Uterus (tissue), 4 donors: ENCODE measurements around the gene NFE2L1. TPM values are rescaled to one million over a fixed set of nuclear protein-coding genes. Genes with fewer than 3 reads are reported as not detected.
A peak's percentile ranks its signal among the peaks of the same experiment; 100 is the strongest.

Experiments used
- DNase-seq, 2 donors: peaks; one replicate each; pipeline ENCODE4 v3.0.0-alpha.2; 2019 to 2020
- H3K27ac ChIP-seq, 2 donors: fragments of 200-600 bp; sonication (generic); 1 replicate in 1 of 2; 2 replicates in 1 of 2; pipeline ENCODE4 v1.5.1; 2016 to 2018
- H3K27me3 ChIP-seq, 2 donors: fragments of 200-600 bp; sonication (generic); one replicate each; pipeline ENCODE4 v1.5.1; 2018 to 2019; ENCODE audit warnings: control low read depth in 1 of 2
- H3K36me3 ChIP-seq, 2 donors: fragments of 200-600 bp; sonication (generic); one replicate each; pipeline ENCODE4 v1.5.1; 2019; ENCODE audit warnings: control low read depth in 1 of 2
- H3K4me1 ChIP-seq, 2 donors: fragments of 200-600 bp; sonication (generic); one replicate each; pipeline ENCODE4 v1.5.1; 2018 to 2019; ENCODE audit warnings: control low read depth in 1 of 2
- H3K4me3 ChIP-seq, 2 donors: fragments of 200-600 bp; sonication (generic); 1 replicate in 1 of 2; 2 replicates in 1 of 2; pipeline ENCODE4 v1.5.1; 2018 to 2019; ENCODE audit warnings: mild to moderate bottlenecking in 1 of 2
- H3K9me3 ChIP-seq, 2 donors: fragments of 200-600 bp; sonication (generic); one replicate each; pipeline ENCODE4 v1.5.1; 2019; ENCODE audit warnings: control low read depth in 1 of 2
- CTCF ChIP-seq, 4 experiments: fragments of 200-600 bp in 2 of 4; fragments of 450-650 bp in 2 of 4; sonication (generic) in 2 of 4; IDR thresholded peaks; one replicate each; pipeline ENCODE4 v1.5.1; 2016 to 2019; ENCODE audit warnings: antibody characterized with exemption in 4 of 4, mild to moderate bottlenecking in 2 of 4, moderate library complexity in 1 of 4
- POLR2A ChIP-seq, 2 donors: fragments of 450-650 bp; IDR thresholded peaks; one replicate each; pipeline ENCODE4 v1.6.1; 2016; ENCODE audit warnings: antibody characterized with exemption in 2 of 2, mild to moderate bottlenecking in 1 of 2, moderate library complexity in 1 of 2
- intact Hi-C: fragments of 100-400 bp; cut with DNase I; formaldehyde crosslinking; loops from one replicate; pipeline ENCODE4 v1.15.1; 2023; ENCODE audit warnings: low total_unique reads
- total RNA-seq, 4 donors: library from RNA; depleted of rRNA in 3 of 4; stranded (reverse); fragments of >200 nt in 3 of 4; gene quantifications; one replicate each; pipeline versions ENCODE4 v1.1.0 to v1.2.4, GENCODE V29; 2014 to 2023
- donor health status: DM: yes; HTN: yes; CAD: no.

The NFE2L1 gene
- total RNA-seq, 4 donors from 2014 or later, result 85.6 to 323 (median 176) TPM

DNA sequence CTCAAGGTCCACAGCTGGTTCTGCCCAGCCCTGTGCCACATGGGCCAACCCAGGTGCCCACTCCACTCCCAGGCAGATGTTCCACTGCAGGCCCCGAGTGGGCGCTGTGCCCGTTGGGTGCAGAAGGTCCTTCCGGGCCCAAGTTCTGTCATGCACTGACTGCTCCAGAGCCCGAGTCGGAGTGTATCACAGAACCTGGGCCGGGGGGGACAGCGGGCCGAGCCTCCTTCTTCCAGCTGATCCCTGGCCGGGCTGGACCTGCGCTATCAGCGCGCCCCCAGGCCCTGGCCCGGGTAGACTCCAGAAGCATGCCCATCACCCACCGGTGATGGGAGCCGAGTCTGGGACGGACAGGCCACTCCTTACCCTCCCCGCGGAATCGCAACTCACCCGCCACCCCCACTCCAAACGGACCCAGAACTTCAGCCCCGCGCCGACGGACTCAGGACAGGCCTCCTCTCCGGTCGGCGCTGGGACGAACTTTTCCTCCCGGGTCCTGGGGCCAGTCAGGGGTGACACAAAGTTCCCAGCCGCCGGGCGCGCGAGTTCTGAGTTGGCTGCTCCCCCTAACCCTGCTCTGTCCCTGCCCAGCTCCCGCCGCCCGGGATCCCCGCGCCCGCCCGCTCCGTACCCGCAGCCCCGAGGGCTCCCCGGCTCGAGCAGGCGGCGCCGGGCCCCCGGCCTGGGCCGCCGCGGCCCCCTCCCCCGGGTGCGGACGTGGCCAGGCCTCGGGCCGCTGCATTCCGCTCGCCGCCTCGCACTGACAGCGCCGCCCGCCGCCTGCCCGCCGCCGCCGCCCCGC lies 10.9 kb upstream of the NFE2L1 start, which contains the start of gene COPZ2:
COPZ2 (minus strand) TSS at position 762 of the 802 bp plus-strand sequence; CDS start at position 742, 20 bp downstream.
- Histone ChIP-seq H3K27me3 (no peaks in the 10 kb centered on the region), H3K27ac (peak within 1 kb of the TSS; percentile 58 to 80), H3K36me3 (no peaks in the 10 kb centered on the region), H3K4me1 (no peaks in the 10 kb centered on the region), H3K9me3 (no peaks in the 10 kb centered on the region), H3K4me3 (peak within 1 kb of the TSS; percentile 45 to 60)
- TF ChIP-seq POLR2A (IDR thresholded peaks at IDR 0.05), result no peak
- TF ChIP-seq CTCF (IDR thresholded peaks at IDR 0.05), result peak; percentile 22 to 53 (median 42)
- intact Hi-C loops, result no loop called here
- peak; percentile 61 to 63 for DNase-seq

DNA sequence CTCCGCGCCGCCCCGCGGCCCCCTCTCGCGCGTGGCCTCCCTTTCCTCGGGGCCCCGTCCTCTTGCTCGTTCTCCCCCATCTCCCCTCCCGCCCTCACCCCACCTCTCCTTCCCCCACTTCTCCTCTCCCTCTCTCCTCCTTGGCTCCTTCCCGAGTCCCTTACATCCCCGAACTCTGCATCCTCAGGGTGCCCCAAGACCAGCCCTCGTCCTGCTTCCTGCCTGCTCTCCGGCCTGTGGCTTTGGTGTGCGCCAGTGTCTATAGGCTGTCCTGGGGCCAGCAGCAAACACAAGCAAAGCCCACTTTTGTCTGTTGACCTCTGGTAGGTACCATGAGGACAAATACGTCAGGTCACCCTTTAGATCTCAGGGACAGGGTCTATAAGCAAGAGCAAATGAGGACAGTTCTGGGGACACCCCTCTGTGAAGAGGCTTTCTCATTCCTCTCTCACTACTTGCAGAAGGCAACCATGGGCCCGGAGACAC lies 10.3 kb upstream of the NFE2L1 start:
- TF ChIP-seq CTCF (IDR thresholded peaks at IDR 0.05), result no peak
- no peak for TF ChIP-seq POLR2A (IDR thresholded peaks at IDR 0.05)
- H3K9me3 ChIP-seq, result no peaks in the 10 kb centered on the region
- no peaks in the 10 kb centered on the region for H3K36me3 ChIP-seq
- peak in 1 of 2 donors; percentile 39 for DNase-seq
- peak overlapping the region; percentile 45 to 60 for H3K4me3 ChIP-seq
- H3K27me3 ChIP-seq, result no peaks in the 10 kb centered on the region
- no peaks in the 10 kb centered on the region for H3K4me1 ChIP-seq
- peak overlapping the region in 1 of 2 donors; percentile 80 for H3K27ac ChIP-seq
- intact Hi-C loops, result no loop called here

DNA sequence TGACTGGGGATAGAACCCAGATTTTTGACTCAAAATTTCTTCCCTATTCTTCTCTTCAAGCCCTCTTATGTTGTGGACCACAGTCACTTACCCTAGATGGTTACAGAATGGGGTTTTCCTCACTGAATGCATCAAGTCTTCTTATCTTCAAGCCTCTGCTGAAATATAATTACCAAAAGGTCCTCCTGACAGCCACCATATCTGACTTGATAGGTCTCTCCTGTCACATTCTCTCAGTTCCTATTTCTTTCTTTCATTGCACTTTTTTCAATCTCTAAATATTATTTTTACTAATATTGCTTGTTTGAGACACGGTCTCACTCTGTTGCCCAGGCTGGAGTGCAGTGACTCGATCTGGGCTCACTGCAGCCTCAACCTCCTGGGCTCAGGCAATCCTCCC lies 9.5 kb upstream of the NFE2L1 start:
- H3K27me3 ChIP-seq, result no peaks in the 10 kb centered on the region
- H3K4me1 ChIP-seq, result no peaks in the 10 kb centered on the region
- intact Hi-C loops, result no loop called here
- no peaks in the 10 kb centered on the region for H3K9me3 ChIP-seq
- DNase-seq, result no peak
- no peaks in the 10 kb centered on the region for H3K36me3 ChIP-seq
- no peak overlapping the region for H3K4me3 ChIP-seq
- TF ChIP-seq POLR2A (IDR thresholded peaks at IDR 0.05) (no peak), CTCF (IDR thresholded peaks at IDR 0.05) (no peak)
- H3K27ac ChIP-seq, result no peak overlapping the region

DNA sequence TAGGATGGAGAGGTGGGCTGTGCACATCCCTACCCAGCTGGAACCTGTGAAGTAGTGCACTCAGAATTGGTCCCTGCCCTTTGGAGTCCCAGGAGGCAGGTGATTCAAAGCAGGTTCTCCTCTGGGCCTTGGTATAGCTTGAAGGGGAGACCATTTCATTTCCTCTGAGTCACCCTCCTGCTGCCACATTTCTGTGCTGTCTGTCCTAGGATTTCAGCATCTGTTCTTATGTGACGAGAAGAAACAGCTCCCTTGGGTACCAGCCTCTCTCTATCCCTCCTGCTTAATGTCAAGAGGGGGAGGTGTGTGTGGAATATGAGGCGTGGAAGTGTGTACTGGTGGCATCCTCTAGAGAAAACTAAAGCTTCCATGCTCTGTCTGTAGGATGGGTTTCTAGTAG lies 5.0 kb upstream of the NFE2L1 start:
- no peaks in the 10 kb centered on the region for H3K9me3 ChIP-seq
- no peaks in the 10 kb centered on the region for H3K36me3 ChIP-seq
- intact Hi-C loops, result no loop called here
- TF ChIP-seq POLR2A (IDR thresholded peaks at IDR 0.05) (no peak), CTCF (IDR thresholded peaks at IDR 0.05) (no peak)
- H3K27ac ChIP-seq, result no peak overlapping the region
- H3K4me1 ChIP-seq, result peaks cover 5 to 11% of the 10 kb centered on the region in 2 donors
- no peak overlapping the region for H3K4me3 ChIP-seq
- H3K27me3 ChIP-seq, result no peaks in the 10 kb centered on the region
- no peak for DNase-seq

- intact Hi-C loops, result no loop called here
- Histone ChIP-seq H3K27ac (peak overlapping the region; percentile 14 to 21), H3K36me3 (no peaks in the 10 kb centered on the region), H3K9me3 (no peaks in the 10 kb centered on the region), H3K27me3 (no peaks in the 10 kb centered on the region), H3K4me3 (no peak overlapping the region), H3K4me1 (peaks cover 5 to 11% of the 10 kb centered on the region in 2 donors)
- no peak for DNase-seq
- TF ChIP-seq CTCF (IDR thresholded peaks at IDR 0.05) (no peak), POLR2A (IDR thresholded peaks at IDR 0.05) (no peak)
Measured at GRCh38 chr17:48044851-48045250, 3.3 kb upstream of the NFE2L1 start.
